ENCODE data around the gene PPME1. TPM values are rescaled to one million over a fixed set of nuclear protein-coding genes. Genes with fewer than 3 reads are reported as not detected.

The PPME1 gene
- total RNA-seq, 1 donor from 2014 or later = 401 TPM

DNA sequence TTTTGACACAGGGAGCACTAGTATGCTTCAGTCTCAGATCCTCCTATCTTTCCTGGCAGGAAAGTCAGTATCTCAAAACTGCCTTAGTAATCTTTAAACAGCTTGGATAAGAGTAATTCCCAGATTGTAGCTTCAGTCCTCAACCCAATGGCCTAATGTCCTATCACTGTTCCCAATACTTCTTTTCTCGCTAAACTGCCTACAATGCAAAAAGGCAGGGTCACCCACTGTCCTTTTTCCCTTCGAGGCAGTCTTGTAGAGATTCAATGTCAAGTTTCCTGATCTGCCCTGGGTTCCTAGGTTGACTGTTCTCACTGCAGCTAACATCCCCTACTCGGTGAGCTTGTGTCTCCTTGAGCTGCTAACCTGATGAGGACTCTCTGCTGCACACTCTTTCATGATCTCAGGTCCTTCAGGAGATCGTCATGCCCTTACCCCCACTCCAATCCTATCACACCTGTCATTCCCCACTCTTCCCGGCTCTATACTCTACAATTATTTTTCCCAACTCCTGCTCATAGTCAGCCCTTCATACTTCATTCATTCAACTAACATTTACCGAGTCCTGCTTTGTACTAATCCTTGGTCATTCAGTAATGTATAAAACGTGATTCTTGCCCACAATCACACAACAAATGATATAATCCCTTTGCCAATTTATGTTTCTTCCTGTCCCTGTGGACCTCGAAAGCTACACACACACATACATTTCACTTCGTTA, 1.2 kb upstream of the PPME1 start:
- Histone ChIP-seq H3K4me1 (ENCODE audit: insufficient read depth, low read length) (peaks cover 16% of the 10 kb centered on the region), H3K36me3 (ENCODE audit: insufficient read depth, low read length) (peaks cover 20% of the 10 kb centered on the region), H3K9me3 (ENCODE audit: insufficient read depth, low read depth, low read length) (no peaks in the 10 kb centered on the region), H3K9ac (ENCODE audit: low read length) (peak overlapping the region; percentile 93), H4K20me1 (ENCODE audit: insufficient read depth, low read length) (peaks cover 20% of the 10 kb centered on the region), H3K4me3 (ENCODE audit: insufficient read depth, low read depth, low read length) (peak overlapping the region; percentile 82), H3K27ac (ENCODE audit: low read depth, low read length) (peak overlapping the region; percentile 82), H3K27me3 (ENCODE audit: insufficient read depth, low read length) (no peaks in the 10 kb centered on the region), H3K79me2 (ENCODE audit: insufficient read depth, low read length) (peaks cover 61% of the 10 kb centered on the region), H3K4me2 (ENCODE audit: low read length) (peak overlapping the region; percentile 95), H2AFZ (ENCODE audit: low read depth, low read length) (peak overlapping the region; percentile 80)
- Mint-ChIP-seq H3K4me3 (ENCODE audit: unreplicated experiment) (no peak overlapping the region), H3K4me1 (ENCODE audit: low read depth, unreplicated experiment) (peaks cover 1% of the 10 kb centered on the region), H3K27me3 (ENCODE audit: low read depth, unreplicated experiment) (no peaks in the 10 kb centered on the region), H3K27ac (ENCODE audit: unreplicated experiment) (no peak overlapping the region), H3K36me3 (ENCODE audit: low read depth, unreplicated experiment) (peaks cover 4% of the 10 kb centered on the region), H3K9me3 (ENCODE audit: unreplicated experiment) (no peaks in the 10 kb centered on the region)
- TF ChIP-seq, protein P1, sequence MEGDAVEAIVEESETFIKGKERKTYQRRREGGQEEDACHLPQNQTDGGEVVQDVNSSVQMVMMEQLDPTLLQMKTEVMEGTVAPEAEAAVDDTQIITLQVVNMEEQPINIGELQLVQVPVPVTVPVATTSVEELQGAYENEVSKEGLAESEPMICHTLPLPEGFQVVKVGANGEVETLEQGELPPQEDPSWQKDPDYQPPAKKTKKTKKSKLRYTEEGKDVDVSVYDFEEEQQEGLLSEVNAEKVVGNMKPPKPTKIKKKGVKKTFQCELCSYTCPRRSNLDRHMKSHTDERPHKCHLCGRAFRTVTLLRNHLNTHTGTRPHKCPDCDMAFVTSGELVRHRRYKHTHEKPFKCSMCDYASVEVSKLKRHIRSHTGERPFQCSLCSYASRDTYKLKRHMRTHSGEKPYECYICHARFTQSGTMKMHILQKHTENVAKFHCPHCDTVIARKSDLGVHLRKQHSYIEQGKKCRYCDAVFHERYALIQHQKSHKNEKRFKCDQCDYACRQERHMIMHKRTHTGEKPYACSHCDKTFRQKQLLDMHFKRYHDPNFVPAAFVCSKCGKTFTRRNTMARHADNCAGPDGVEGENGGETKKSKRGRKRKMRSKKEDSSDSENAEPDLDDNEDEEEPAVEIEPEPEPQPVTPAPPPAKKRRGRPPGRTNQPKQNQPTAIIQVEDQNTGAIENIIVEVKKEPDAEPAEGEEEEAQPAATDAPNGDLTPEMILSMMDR (IDR thresholded peaks at IDR 0.05; ENCODE audit: insufficient read depth, low read depth, low read length) = no peak
- TF ChIP-seq EZH2 (IDR thresholded peaks at IDR 0.05; ENCODE audit: insufficient read depth, low read length) = no peak
- no peak for FAIRE-seq
- no peak for DNase-seq (ENCODE audit: low read depth)

DNA sequence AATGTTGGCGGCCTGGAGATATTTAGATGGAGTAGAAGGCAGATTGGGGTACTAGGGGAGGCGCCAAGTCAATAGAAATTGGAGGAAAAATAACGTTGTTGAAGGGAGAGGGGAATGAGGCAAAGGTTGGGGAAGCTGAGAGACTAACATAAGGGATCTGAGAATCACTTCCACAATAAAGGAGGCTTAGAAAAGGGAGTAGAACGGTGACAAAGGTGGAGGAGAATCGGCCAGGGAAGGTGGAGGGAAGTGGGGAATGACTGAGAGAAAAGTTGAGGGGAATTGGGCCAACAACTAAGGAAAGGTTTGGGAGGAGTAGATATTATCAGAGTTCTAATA, 510 bp downstream of the PPME1 start:
- DNase-seq (ENCODE audit: low read depth) (no peak), FAIRE-seq (no peak)
- Mint-ChIP-seq H3K27me3 (ENCODE audit: low read depth, unreplicated experiment) (no peaks in the 10 kb centered on the region), H3K4me1 (ENCODE audit: low read depth, unreplicated experiment) (peaks cover 1% of the 10 kb centered on the region), H3K36me3 (ENCODE audit: low read depth, unreplicated experiment) (peaks cover 7% of the 10 kb centered on the region), H3K27ac (ENCODE audit: unreplicated experiment) (no peak overlapping the region), H3K4me3 (ENCODE audit: unreplicated experiment) (no peak overlapping the region), H3K9me3 (ENCODE audit: unreplicated experiment) (no peaks in the 10 kb centered on the region)
- Histone ChIP-seq H3K36me3 (ENCODE audit: insufficient read depth, low read length) (peaks cover 15% of the 10 kb centered on the region), H4K20me1 (ENCODE audit: insufficient read depth, low read length) (peaks cover 20% of the 10 kb centered on the region), H3K27ac (ENCODE audit: low read depth, low read length) (peak overlapping the region; percentile 77), H3K27me3 (ENCODE audit: insufficient read depth, low read length) (no peaks in the 10 kb centered on the region), H3K9ac (ENCODE audit: low read length) (peak overlapping the region; percentile 93), H3K4me2 (ENCODE audit: low read length) (peak overlapping the region; percentile 95), H3K4me3 (ENCODE audit: insufficient read depth, low read depth, low read length) (peak overlapping the region; percentile 82), H2AFZ (ENCODE audit: low read depth, low read length) (peak overlapping the region; percentile 85), H3K9me3 (ENCODE audit: insufficient read depth, low read depth, low read length) (no peaks in the 10 kb centered on the region), H3K4me1 (ENCODE audit: insufficient read depth, low read length) (peaks cover 16% of the 10 kb centered on the region), H3K79me2 (ENCODE audit: insufficient read depth, low read length) (peaks cover 75% of the 10 kb centered on the region)
- TF ChIP-seq, protein P1 (IDR thresholded peaks at IDR 0.05; ENCODE audit: insufficient read depth, low read depth, low read length) = no peak
- TF ChIP-seq EZH2 (IDR thresholded peaks at IDR 0.05; ENCODE audit: insufficient read depth, low read length) = no peak

- Mint-ChIP-seq H3K36me3 (ENCODE audit: low read depth, unreplicated experiment) (peaks cover 7% of the 10 kb centered on the region), H3K4me1 (ENCODE audit: low read depth, unreplicated experiment) (peaks cover 1% of the 10 kb centered on the region), H3K4me3 (ENCODE audit: unreplicated experiment) (no peak overlapping the region), H3K27me3 (ENCODE audit: low read depth, unreplicated experiment) (no peaks in the 10 kb centered on the region), H3K9me3 (ENCODE audit: unreplicated experiment) (no peaks in the 10 kb centered on the region), H3K27ac (ENCODE audit: unreplicated experiment) (no peak overlapping the region)
- peaks cover 20% of the 10 kb centered on the region for H4K20me1 ChIP-seq (ENCODE audit: insufficient read depth, low read length)
- peaks cover 16% of the 10 kb centered on the region for H3K4me1 ChIP-seq (ENCODE audit: insufficient read depth, low read length)
- H3K9ac ChIP-seq (ENCODE audit: low read length) = peak overlapping the region; percentile 93
- TF ChIP-seq, protein P1 (IDR thresholded peaks at IDR 0.05; ENCODE audit: insufficient read depth, low read depth, low read length) = no peak
- no peak for TF ChIP-seq EZH2 (IDR thresholded peaks at IDR 0.05; ENCODE audit: insufficient read depth, low read length)
- H3K9me3 ChIP-seq (ENCODE audit: insufficient read depth, low read depth, low read length) = no peaks in the 10 kb centered on the region
- H3K36me3 ChIP-seq (ENCODE audit: insufficient read depth, low read length) = peaks cover 11% of the 10 kb centered on the region
- H3K27ac ChIP-seq (ENCODE audit: low read depth, low read length) = peak overlapping the region; percentile 77
- H3K27me3 ChIP-seq (ENCODE audit: insufficient read depth, low read length) = no peaks in the 10 kb centered on the region
- FAIRE-seq (peak; percentile 5), DNase-seq (ENCODE audit: low read depth) (peak; percentile 6)
- H2AFZ ChIP-seq (ENCODE audit: low read depth, low read length) = peak overlapping the region; percentile 85
- peaks cover 79% of the 10 kb centered on the region for H3K79me2 ChIP-seq (ENCODE audit: insufficient read depth, low read length)
- peak overlapping the region; percentile 82 for H3K4me3 ChIP-seq (ENCODE audit: insufficient read depth, low read depth, low read length)
- H3K4me2 ChIP-seq (ENCODE audit: low read length) = peak overlapping the region; percentile 95
These were observed 908 bp downstream of the PPME1 start for GRCh38 chr11:74171997-74172396.

Measured in astrocyte (in vitro differentiated cells and primary cell).